ENCODE data around the gene CHD9. TPM values are rescaled to one million over a fixed set of nuclear protein-coding genes. Genes with fewer than 3 reads are reported as not detected.

Gene CHD9
- total and polyA plus RNA-seq, 9 of the 15 experiments (the other 6 are each of a cell fraction or from before 2014, with no cell fraction given): 29.0 to 69.3 (median 40.6) TPM

- CTCF ChIA-PET (ENCODE audit: low intra/inter-chr PET ratio): no interaction called here
- H3K27ac ChIP-seq (ENCODE audit: extremely low read depth, low read depth, low read length): peak overlapping the region; percentile 68
- DNase-seq (ENCODE audit: extremely low read depth in 1 of 4, low spot score in 3 of 4) (peak; percentile 53 to 78 (median 59)), ATAC-seq (peak; percentile 82), FAIRE-seq (peak; percentile 86)
- no peaks in the 10 kb centered on the region for H3K9me3 ChIP-seq (replicated peaks; ENCODE audit: control insufficient read depth, insufficient read depth, low read depth, low read length)
- peaks cover 20 to 30% of the 10 kb centered on the region in 2 experiments for H3K4me1 ChIP-seq (replicated peaks in 1 of 2; ENCODE audit: control insufficient read depth in 2 of 2, insufficient read depth in 2 of 2, low read length in 2 of 2)
- peak overlapping the region; percentile 33 to 81 for H3K9ac ChIP-seq (ENCODE audit: insufficient read depth in 1 of 2, low read depth in 2 of 2, low read length in 2 of 2)
- intact Hi-C loops (cut with micrococcal nuclease) (no loop called here), in situ Hi-C loops (cut with MboI) (no loop called here)
- H3K4me2 ChIP-seq (ENCODE audit: insufficient read depth, low read length): peak overlapping the region; percentile 61
- H3K9me1 ChIP-seq (ENCODE audit: control insufficient read depth, insufficient read depth, low read length): no peaks in the 10 kb centered on the region
- 8% methylated on average over 8 of the region's 10 CpGs for WGBS (ENCODE audit: insufficient coverage, low coverage, missing lambda C conversion rate)
- BruUV-seq (replicated peaks): no TSS peak
- H3K79me2 ChIP-seq (ENCODE audit: control insufficient read depth, insufficient read depth, low read length): peaks cover 74% of the 10 kb centered on the region
- no peaks in the 10 kb centered on the region for H3K27me3 ChIP-seq (ENCODE audit: control insufficient read depth in 2 of 2, insufficient read depth in 2 of 2, low read length in 2 of 2)
- peaks cover 22% of the 10 kb centered on the region; the same call in 2 of the 3 replicates for H3K36me3 ChIP-seq (ENCODE audit: control insufficient read depth, insufficient read depth, low read length)
- POLR2A ChIA-PET: no interaction called here
- no peak overlapping the region for H3K4me3 ChIP-seq
- H2AFZ ChIP-seq (ENCODE audit: low read depth, low read length): peak overlapping the region; percentile 22; the same call in 1 of the 2 replicates
- no peaks in the 10 kb centered on the region; the same call in 1 of the 2 replicates for H4K20me1 ChIP-seq (replicated peaks; ENCODE audit: control insufficient read depth, insufficient read depth, low read length)
- TF ChIP-seq SMAD1 (IDR thresholded peaks at IDR 0.05; ENCODE audit: low read depth, low read length, partially characterized antibody) (no peak), EP300 (IDR thresholded peaks at IDR 0.05; ENCODE audit: low read length) (0 out of 2 replicates have a peak, but pooled peaks have one; percentile 2), ETS2 (tag; IDR thresholded peaks at IDR 0.05; ENCODE audit: borderline replicate concordance, poor library complexity, severe bottlenecking) (no peak), DNMT1 (IDR thresholded peaks at IDR 0.05) (no peak), PTRF (tag; IDR thresholded peaks at IDR 0.05) (no peak), RBM25 (IDR thresholded peaks at IDR 0.05; ENCODE audit: low read depth, low read length, severe bottlenecking) (no peak), THRB (CRISPR knock-in tag; conservative IDR thresholded peaks at IDR 0.05) (no peak), HDAC1 (IDR thresholded peaks at IDR 0.05) (peak in 1 of 2 experiments; percentile 20; a peak in 1 of 4 replicates), HMGN3 (IDR thresholded peaks at IDR 0.05; ENCODE audit: borderline replicate concordance, extremely low read depth, insufficient read length, low read depth, low read length) (no peak), RFX5 (IDR thresholded peaks at IDR 0.05; ENCODE audit: low read depth, low read length) (no peak), CBX8 (IDR thresholded peaks at IDR 0.05; ENCODE audit: borderline replicate concordance, extremely low read depth, low read depth, low read length, poor library complexity, severe bottlenecking) (no peak), POLR3A (IDR thresholded peaks at IDR 0.05; ENCODE audit: borderline replicate concordance, extremely low read depth, insufficient read depth, insufficient read length) (no peak), KDM1A (IDR thresholded peaks at IDR 0.05) (peak in 1 of 2 experiments; percentile 26; a peak in 1 of 4 replicates), OTX1 (CRISPR knock-in tag; IDR thresholded peaks at IDR 0.05) (no peak), ILK (tag; IDR thresholded peaks at IDR 0.05; ENCODE audit: borderline replicate concordance, low read depth) (no peak), CHD1 (IDR thresholded peaks at IDR 0.05; ENCODE audit: low read length) (no peak)
Observed at GRCh38 chr16:53094013-53094630, 39.3 kb downstream of the CHD9 start.
